Thyroid gland (tissue), 4 donors: ENCODE measurements around the gene PPP1R13B. TPM values are rescaled to one million over a fixed set of nuclear protein-coding genes. Genes with fewer than 3 reads are reported as not detected.
A peak's percentile ranks its signal among the peaks of the same experiment; 100 is the strongest.

Experiments
- DNase-seq, 2 donors: peaks; one replicate each; pipeline ENCODE4 v3.0.0-alpha.2; 2019
- H3K27ac ChIP-seq, 3 donors: fragments of 200-600 bp; sonication (generic); 1 replicate in 2 of 3; 2 replicates in 1 of 3; pipeline ENCODE4 v1.5.1; 2016 to 2019; ENCODE audit warnings: mild to moderate bottlenecking in 1 of 3, moderate library complexity in 1 of 3
- H3K27me3 ChIP-seq: fragments of 200-600 bp; sonication (generic); one replicate; pipeline ENCODE4 v1.5.1; 2019
- H3K36me3 ChIP-seq, 2 donors: fragments of 200-600 bp; sonication (generic); one replicate each; pipeline ENCODE4 v1.5.1; 2016 to 2019
- H3K4me1 ChIP-seq, 2 donors: fragments of 200-600 bp; sonication (generic); one replicate each; pipeline ENCODE4 v1.5.1; 2017 to 2019
- H3K4me3 ChIP-seq, 3 donors: fragments of 200-600 bp; sonication (generic); replicated peaks in 1 of 3; 1 replicate in 2 of 3; 2 replicates in 1 of 3; pipeline ENCODE4 v1.5.1; 2016; ENCODE audit warnings: mild to moderate bottlenecking in 1 of 3
- H3K9me3 ChIP-seq: fragments of 200-600 bp; sonication (generic); one replicate; pipeline ENCODE4 v1.5.1; 2017
- POLR2A ChIP-seq, 2 donors: fragments of 450-650 bp; IDR thresholded peaks; one replicate each; pipeline ENCODE4 v1.6.1; 2017; ENCODE audit warnings: antibody characterized with exemption in 2 of 2, mild to moderate bottlenecking in 2 of 2, moderate library complexity in 1 of 2
- WGBS, 2 donors: methylation state at CpG; one replicate each; pipeline ENCODE4 v1.1.5; 2017; 5-methylcytosine and 5-hydroxymethylcytosine counted together
- intact Hi-C: fragments of 100-400 bp; cut with DNase I; formaldehyde crosslinking; loops from one replicate; pipeline ENCODE4 v1.15.1; 2023
- total RNA-seq, 4 donors: library from RNA; depleted of rRNA; stranded (reverse); fragments of >200 nt; gene quantifications; one replicate each; pipeline ENCODE4 v1.2.3, GENCODE V29; 2016
- TF ChIP-seq, protein P1 (sequence below), 6 experiments: fragments of 200-600 bp in 3 of 6; fragments of 450-650 bp in 3 of 6; sonication (generic) in 3 of 6; IDR thresholded peaks; one replicate each; pipeline ENCODE4 v1.5.1; 2016 to 2019; ENCODE audit warnings: antibody characterized with exemption in 6 of 6, mild to moderate bottlenecking in 2 of 6, inconsistent platforms in 1 of 6, moderate library complexity in 1 of 6

Gene PPP1R13B
- total RNA-seq, 4 donors from 2014 or later, result 77.0 to 131 (median 81.8) TPM

DNA sequence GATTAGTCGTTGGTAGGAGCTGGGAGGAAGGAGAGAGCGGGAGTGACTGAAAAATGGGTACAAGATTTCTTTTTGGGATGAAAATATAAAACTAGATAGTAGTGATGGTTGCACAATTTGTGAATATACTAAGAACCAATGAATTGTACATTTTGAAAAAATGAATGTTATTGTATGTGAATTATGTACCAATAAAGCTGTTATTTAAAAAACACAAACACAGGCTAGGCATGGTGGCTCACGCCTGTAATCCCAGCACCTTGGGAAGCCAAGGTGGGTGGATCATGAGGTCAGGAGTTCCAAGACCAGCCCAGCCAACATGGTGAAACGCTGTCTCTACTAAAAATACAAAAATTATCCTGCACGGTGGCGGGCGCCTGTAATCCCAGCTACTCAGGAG is 32.1 kb downstream of the PPP1R13B start:
- H3K36me3 ChIP-seq, result no peaks in the 10 kb centered on the region
- TF ChIP-seq POLR2A (IDR thresholded peaks at IDR 0.05), result no peak
- TF ChIP-seq, protein P1, sequence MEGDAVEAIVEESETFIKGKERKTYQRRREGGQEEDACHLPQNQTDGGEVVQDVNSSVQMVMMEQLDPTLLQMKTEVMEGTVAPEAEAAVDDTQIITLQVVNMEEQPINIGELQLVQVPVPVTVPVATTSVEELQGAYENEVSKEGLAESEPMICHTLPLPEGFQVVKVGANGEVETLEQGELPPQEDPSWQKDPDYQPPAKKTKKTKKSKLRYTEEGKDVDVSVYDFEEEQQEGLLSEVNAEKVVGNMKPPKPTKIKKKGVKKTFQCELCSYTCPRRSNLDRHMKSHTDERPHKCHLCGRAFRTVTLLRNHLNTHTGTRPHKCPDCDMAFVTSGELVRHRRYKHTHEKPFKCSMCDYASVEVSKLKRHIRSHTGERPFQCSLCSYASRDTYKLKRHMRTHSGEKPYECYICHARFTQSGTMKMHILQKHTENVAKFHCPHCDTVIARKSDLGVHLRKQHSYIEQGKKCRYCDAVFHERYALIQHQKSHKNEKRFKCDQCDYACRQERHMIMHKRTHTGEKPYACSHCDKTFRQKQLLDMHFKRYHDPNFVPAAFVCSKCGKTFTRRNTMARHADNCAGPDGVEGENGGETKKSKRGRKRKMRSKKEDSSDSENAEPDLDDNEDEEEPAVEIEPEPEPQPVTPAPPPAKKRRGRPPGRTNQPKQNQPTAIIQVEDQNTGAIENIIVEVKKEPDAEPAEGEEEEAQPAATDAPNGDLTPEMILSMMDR (IDR thresholded peaks at IDR 0.05), result no peak
- H3K4me1 ChIP-seq, result peaks cover 31 to 45% of the 10 kb centered on the region in 2 donors
- no peaks in the 10 kb centered on the region for H3K27me3 ChIP-seq
- H3K27ac ChIP-seq, result no peak overlapping the region
- H3K4me3 ChIP-seq, result no peak overlapping the region
- no peak for DNase-seq
- no peaks in the 10 kb centered on the region for H3K9me3 ChIP-seq
- intact Hi-C loops, result no loop called here
- WGBS, 2 donors, result 67 to 83% methylated on average over 7 of the region's 7 CpGs

- Histone ChIP-seq H3K36me3 (no peaks in the 10 kb centered on the region), H3K4me3 (no peak overlapping the region), H3K9me3 (no peaks in the 10 kb centered on the region), H3K27ac (peak overlapping the region in 1 of 3 donors; percentile 27), H3K4me1 (peaks cover 0 to 30% of the 10 kb centered on the region in 2 donors), H3K27me3 (no peaks in the 10 kb centered on the region)
- intact Hi-C loops, result no loop called here
- no peak for DNase-seq
- TF ChIP-seq, protein P1 (IDR thresholded peaks at IDR 0.05), result no peak
- TF ChIP-seq POLR2A (IDR thresholded peaks at IDR 0.05), result no peak
- WGBS, 2 donors, result 94 to 96% methylated on average over 2 of the region's 2 CpGs
Observed at GRCh38 chr14:103811189-103811588, 36.2 kb downstream of the PPP1R13B start.

- H3K4me3 ChIP-seq, result no peak overlapping the region
- intact Hi-C loops, result loop anchor here (5.0 to 10.0 kb wide), 2 partner anchors 104 to 166 kb away; no protein-coding TSS in a partner anchor
- no peaks in the 10 kb centered on the region for H3K36me3 ChIP-seq
- H3K4me1 ChIP-seq, result peaks cover 0 to 41% of the 10 kb centered on the region in 2 donors
- peak; percentile 83 to 90 for DNase-seq
- no peaks in the 10 kb centered on the region for H3K9me3 ChIP-seq
- no peak for TF ChIP-seq POLR2A (IDR thresholded peaks at IDR 0.05)
- TF ChIP-seq, protein P1 (IDR thresholded peaks at IDR 0.05), result peak; percentile 75 to 95 (median 85)
- peak overlapping the region in 2 of 3 donors; percentile 31 to 48 for H3K27ac ChIP-seq
- WGBS, 2 donors, result 47 to 49% methylated on average over 6 of the region's 6 CpGs
- H3K27me3 ChIP-seq, result no peaks in the 10 kb centered on the region
Observed at GRCh38 chr14:103808403-103809001, 38.9 kb downstream of the PPP1R13B start.

GRCh38 chr14:103806805-103807204 is 40.6 kb downstream of the PPP1R13B start:
- Histone ChIP-seq H3K36me3 (no peaks in the 10 kb centered on the region), H3K27me3 (no peaks in the 10 kb centered on the region), H3K4me3 (no peak overlapping the region), H3K27ac (peak overlapping the region in 1 of 3 donors; percentile 40), H3K4me1 (peaks cover 9 to 47% of the 10 kb centered on the region in 2 donors), H3K9me3 (no peaks in the 10 kb centered on the region)
- TF ChIP-seq, protein P1 (IDR thresholded peaks at IDR 0.05), result no peak
- TF ChIP-seq POLR2A (IDR thresholded peaks at IDR 0.05), result no peak
- intact Hi-C loops, result loop anchor here (5.0 to 10.0 kb wide), 2 partner anchors 105 to 168 kb away; no protein-coding TSS in a partner anchor
- WGBS, 2 donors, result 50 to 54% methylated on average over 5 of the region's 5 CpGs
- no peak for DNase-seq

DNA sequence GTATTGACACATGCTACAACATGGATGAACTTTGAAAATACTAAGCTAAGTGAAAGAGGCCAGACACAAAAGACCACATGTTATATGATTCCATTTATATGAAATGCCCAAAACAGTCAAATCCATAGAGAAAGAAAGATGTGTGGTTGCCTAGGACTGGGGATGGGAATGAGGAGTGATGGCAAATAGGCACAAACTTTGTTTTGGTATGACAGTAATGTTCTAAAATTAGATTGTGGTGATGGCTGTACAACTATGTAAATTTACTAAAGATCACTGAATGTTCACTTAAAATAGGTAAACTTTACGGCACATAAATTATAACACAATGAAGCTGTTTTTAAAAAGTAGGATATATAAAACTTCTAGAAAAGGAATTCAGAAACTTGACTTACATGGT is 41.7 kb downstream of the PPP1R13B start:
- Histone ChIP-seq H3K27me3 (no peaks in the 10 kb centered on the region), H3K4me3 (no peak overlapping the region), H3K9me3 (no peaks in the 10 kb centered on the region), H3K4me1 (peaks cover 17 to 58% of the 10 kb centered on the region in 2 donors), H3K27ac (peak overlapping the region in 2 of 3 donors; percentile 4 to 19), H3K36me3 (no peaks in the 10 kb centered on the region)
- intact Hi-C loops, result loop anchor here (5.0 to 10.0 kb wide), 2 partner anchors 107 to 169 kb away; no protein-coding TSS in a partner anchor
- WGBS, 2 donors, result 91 to 96% methylated on average over 1 of the region's 1 CpG
- TF ChIP-seq, protein P1 (IDR thresholded peaks at IDR 0.05), result no peak
- TF ChIP-seq POLR2A (IDR thresholded peaks at IDR 0.05), result no peak
- DNase-seq, result no peak
